SU-DHL-6 (cell line): Measurements from ENCODE around the gene DYNLL1.

ENCODE experiments used
- H2AFZ ChIP-seq: fragments of 200-600 bp; sonication (generic); 2 replicates; pipeline ENCODE4 v1.6.1; 2014; ENCODE audit warnings: low read depth, mild to moderate bottlenecking, moderate library complexity, mixed read lengths, antibody characterized with exemption, low read length; ENCODE audit not compliant: severe bottlenecking
- H3F3A ChIP-seq: fragments of 200-600 bp; shearing (Covaris generic); 2 replicates; pipeline ENCODE4 v1.6.0; 2016; ENCODE audit warnings: antibody characterized with exemption, mild to moderate bottlenecking; ENCODE audit not compliant: insufficient read depth
- H3K27ac ChIP-seq: fragments of 200-600 bp; sonication (generic); 2 replicates; pipeline ENCODE4 v1.5.1; 2016; ENCODE audit warnings: low read depth, mild to moderate bottlenecking, low read length, moderate library complexity, mixed read lengths
- H3K27me3 ChIP-seq: fragments of 200-600 bp; sonication (generic), shearing (Covaris generic); 2 replicates; pipeline ENCODE4 v1.6.0; 2014; ENCODE audit warnings: mild to moderate bottlenecking, low read length
- H3K36me3 ChIP-seq: fragments of 200-600 bp; sonication (generic); 2 replicates; pipeline ENCODE4 v1.6.1; 2014; ENCODE audit warnings: mild to moderate bottlenecking, low read length, mixed read lengths
- H3K4me2 ChIP-seq: fragments of 300-600, 200-600 bp; shearing (Covaris generic), sonication (generic); 2 replicates; pipeline ENCODE4 v1.6.0; 2014; ENCODE audit warnings: low read length, low read depth, mild to moderate bottlenecking; ENCODE audit not compliant: poor library complexity, severe bottlenecking
- H3K4me3 ChIP-seq: fragments of 200-600 bp; sonication (generic); 2 replicates; pipeline ENCODE4 v1.5.1; 2014; ENCODE audit warnings: antibody characterized with exemption, low read length, mild to moderate bottlenecking, mixed read lengths; ENCODE audit not compliant: insufficient read depth, poor library complexity, severe bottlenecking
- H3K79me2 ChIP-seq: fragments of 200-600 bp; sonication (generic); 2 replicates; pipeline ENCODE4 v1.6.1; 2014; ENCODE audit warnings: mild to moderate bottlenecking, low read length, moderate library complexity; ENCODE audit not compliant: insufficient read depth
- H3K9ac ChIP-seq: fragments of 200-600 bp; sonication (generic); 2 replicates; pipeline ENCODE4 v1.7.0; 2014; ENCODE audit warnings: mild to moderate bottlenecking, low read length
- H3K9me2 ChIP-seq: fragments of 200-600 bp; sonication (generic); replicated peaks from 2 replicates; pipeline ENCODE4 v1.6.1; 2014; ENCODE audit warnings: low read length; ENCODE audit not compliant: insufficient read depth
- H3K9me3 ChIP-seq: fragments of 200-600 bp; sonication (generic); 2 replicates; pipeline ENCODE4 v1.6.1; 2014; ENCODE audit warnings: low read length, mixed read lengths; ENCODE audit not compliant: insufficient read depth
- H4K20me1 ChIP-seq: fragments of 200-600 bp; sonication (generic); 2 replicates; pipeline ENCODE4 v1.6.1; 2014; ENCODE audit warnings: low read depth, mild to moderate bottlenecking, antibody characterized with exemption, low read length, moderate library complexity, mixed read lengths
- EZH2phosphoT487 ChIP-seq: fragments of 200-600 bp; sonication (generic), shearing (Covaris generic); conservative IDR thresholded peaks from 2 replicates; pipeline ENCODE4 v1.6.1; 2018; ENCODE audit warnings: mild to moderate bottlenecking, antibody characterized with exemption, low read length, moderate library complexity, mixed read lengths
- TF ChIP-seq, protein P1 (sequence below): fragments of 200-600 bp; sonication (generic); IDR thresholded peaks from one replicate; pipeline ENCODE4 v1.5.1; 2017; ENCODE audit warnings: antibody characterized with exemption, mild to moderate bottlenecking, low read length, moderate library complexity; ENCODE audit not compliant: insufficient read depth, poor library complexity, severe bottlenecking

Gene DYNLL1

GRCh38 chr12:120498870-120499515, 3.1 kb downstream of the DYNLL1 start:
- Histone ChIP-seq H3K9ac (no peak overlapping the region), H3K9me2 (no peaks in the 10 kb centered on the region), H2AFZ (no peak overlapping the region), H3K27ac (no peak overlapping the region), H3K27me3 (no peaks in the 10 kb centered on the region), H3F3A (peaks cover 29% of the 10 kb centered on the region), H3K36me3 (peaks cover 13% of the 10 kb centered on the region), H3K4me2 (no peak overlapping the region), H4K20me1 (peaks cover 8% of the 10 kb centered on the region; the same call in 1 of the 2 replicates), H3K9me3 (no peaks in the 10 kb centered on the region), H3K4me3 (no peak overlapping the region), H3K79me2 (peaks cover 22% of the 10 kb centered on the region)
- TF ChIP-seq, protein P1, sequence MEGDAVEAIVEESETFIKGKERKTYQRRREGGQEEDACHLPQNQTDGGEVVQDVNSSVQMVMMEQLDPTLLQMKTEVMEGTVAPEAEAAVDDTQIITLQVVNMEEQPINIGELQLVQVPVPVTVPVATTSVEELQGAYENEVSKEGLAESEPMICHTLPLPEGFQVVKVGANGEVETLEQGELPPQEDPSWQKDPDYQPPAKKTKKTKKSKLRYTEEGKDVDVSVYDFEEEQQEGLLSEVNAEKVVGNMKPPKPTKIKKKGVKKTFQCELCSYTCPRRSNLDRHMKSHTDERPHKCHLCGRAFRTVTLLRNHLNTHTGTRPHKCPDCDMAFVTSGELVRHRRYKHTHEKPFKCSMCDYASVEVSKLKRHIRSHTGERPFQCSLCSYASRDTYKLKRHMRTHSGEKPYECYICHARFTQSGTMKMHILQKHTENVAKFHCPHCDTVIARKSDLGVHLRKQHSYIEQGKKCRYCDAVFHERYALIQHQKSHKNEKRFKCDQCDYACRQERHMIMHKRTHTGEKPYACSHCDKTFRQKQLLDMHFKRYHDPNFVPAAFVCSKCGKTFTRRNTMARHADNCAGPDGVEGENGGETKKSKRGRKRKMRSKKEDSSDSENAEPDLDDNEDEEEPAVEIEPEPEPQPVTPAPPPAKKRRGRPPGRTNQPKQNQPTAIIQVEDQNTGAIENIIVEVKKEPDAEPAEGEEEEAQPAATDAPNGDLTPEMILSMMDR, result no peak
- no peak for TF ChIP-seq EZH2phosphoT487

DNA sequence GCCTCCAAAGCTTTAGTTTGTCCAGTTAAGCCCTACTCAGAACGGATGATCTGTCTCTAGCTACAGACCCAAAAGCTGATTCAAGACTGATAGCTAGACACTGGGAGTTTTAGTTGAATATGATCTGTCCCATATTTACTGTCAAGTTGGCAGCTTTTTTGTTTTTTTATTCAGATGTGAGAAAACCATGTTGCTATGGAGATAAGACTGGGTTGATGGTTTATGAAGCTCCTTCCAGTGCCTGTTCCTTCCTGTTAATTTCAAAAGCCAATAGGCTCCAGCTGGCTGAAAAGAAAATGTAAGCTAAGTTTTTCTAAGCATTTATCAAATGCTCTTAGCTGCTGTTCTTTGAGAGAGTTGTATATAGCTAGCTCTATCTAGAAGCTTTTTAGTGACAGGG, 4.7 kb downstream of the DYNLL1 start:
- no peak overlapping the region for H3K9ac ChIP-seq
- H3K4me3 ChIP-seq, result no peak overlapping the region
- no peak overlapping the region for H3K4me2 ChIP-seq
- peaks cover 14% of the 10 kb centered on the region for H3K36me3 ChIP-seq
- H4K20me1 ChIP-seq, result peaks cover 8% of the 10 kb centered on the region; the same call in 1 of the 2 replicates
- H2AFZ ChIP-seq, result no peak overlapping the region
- H3F3A ChIP-seq, result peaks cover 29% of the 10 kb centered on the region
- H3K9me2 ChIP-seq, result no peaks in the 10 kb centered on the region
- no peaks in the 10 kb centered on the region for H3K27me3 ChIP-seq
- H3K9me3 ChIP-seq, result no peaks in the 10 kb centered on the region
- H3K27ac ChIP-seq, result no peak overlapping the region
- H3K79me2 ChIP-seq, result peaks cover 22% of the 10 kb centered on the region
- TF ChIP-seq, protein P1, result no peak
- no peak for TF ChIP-seq EZH2phosphoT487

- no peaks in the 10 kb centered on the region for H3K27me3 ChIP-seq
- H3K9ac ChIP-seq, result no peak overlapping the region
- H3K4me3 ChIP-seq, result no peak overlapping the region
- H3K4me2 ChIP-seq, result no peak overlapping the region
- peaks cover 6% of the 10 kb centered on the region; the same call in 1 of the 2 replicates for H3K36me3 ChIP-seq
- no peaks in the 10 kb centered on the region for H3K79me2 ChIP-seq
- no peak overlapping the region for H2AFZ ChIP-seq
- H3K9me2 ChIP-seq, result no peaks in the 10 kb centered on the region
- H4K20me1 ChIP-seq, result no peaks in the 10 kb centered on the region
- no peak overlapping the region for H3K27ac ChIP-seq
- no peak for TF ChIP-seq EZH2phosphoT487
- TF ChIP-seq, protein P1, result no peak
- no peaks in the 10 kb centered on the region for H3K9me3 ChIP-seq
- H3F3A ChIP-seq, result peaks cover 7% of the 10 kb centered on the region; the same call in 1 of the 2 replicates
Measured at GRCh38 chr12:120504587-120504986, 8.7 kb downstream of the DYNLL1 start.
